AG09309 (cell line): Measurements from ENCODE around the gene TBC1D24.

Experiments
- DNase-seq: peaks from one replicate; pipeline ENCODE4 v3.0.0-alpha.2; 2010; ENCODE audit warnings: low read depth
- H3K4me3 ChIP-seq: 2 replicates; pipeline ENCODE4 v1.5.1; 2011; ENCODE audit warnings: mild to moderate bottlenecking, low read depth, low read length, moderate library complexity; ENCODE audit not compliant: control insufficient read depth
- TF ChIP-seq, protein P1 (sequence below): IDR thresholded peaks from 2 replicates; pipeline ENCODE4 v1.5.1; 2011; ENCODE audit warnings: mild to moderate bottlenecking, low read depth, low read length, inconsistent platforms; ENCODE audit not compliant: insufficient read depth, control insufficient read depth; ENCODE audit errors: missing control alignments

The TBC1D24 gene

GRCh38 chr16:2450535-2450934, 24.4 kb upstream of the TBC1D24 start:
- TF ChIP-seq, protein P1, sequence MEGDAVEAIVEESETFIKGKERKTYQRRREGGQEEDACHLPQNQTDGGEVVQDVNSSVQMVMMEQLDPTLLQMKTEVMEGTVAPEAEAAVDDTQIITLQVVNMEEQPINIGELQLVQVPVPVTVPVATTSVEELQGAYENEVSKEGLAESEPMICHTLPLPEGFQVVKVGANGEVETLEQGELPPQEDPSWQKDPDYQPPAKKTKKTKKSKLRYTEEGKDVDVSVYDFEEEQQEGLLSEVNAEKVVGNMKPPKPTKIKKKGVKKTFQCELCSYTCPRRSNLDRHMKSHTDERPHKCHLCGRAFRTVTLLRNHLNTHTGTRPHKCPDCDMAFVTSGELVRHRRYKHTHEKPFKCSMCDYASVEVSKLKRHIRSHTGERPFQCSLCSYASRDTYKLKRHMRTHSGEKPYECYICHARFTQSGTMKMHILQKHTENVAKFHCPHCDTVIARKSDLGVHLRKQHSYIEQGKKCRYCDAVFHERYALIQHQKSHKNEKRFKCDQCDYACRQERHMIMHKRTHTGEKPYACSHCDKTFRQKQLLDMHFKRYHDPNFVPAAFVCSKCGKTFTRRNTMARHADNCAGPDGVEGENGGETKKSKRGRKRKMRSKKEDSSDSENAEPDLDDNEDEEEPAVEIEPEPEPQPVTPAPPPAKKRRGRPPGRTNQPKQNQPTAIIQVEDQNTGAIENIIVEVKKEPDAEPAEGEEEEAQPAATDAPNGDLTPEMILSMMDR, result no peak
- DNase-seq, result no peak
- no peak overlapping the region for H3K4me3 ChIP-seq

- no peak overlapping the region for H3K4me3 ChIP-seq
- no peak for DNase-seq
- TF ChIP-seq, protein P1, result no peak
These were observed 23.9 kb upstream of the TBC1D24 start for GRCh38 chr16:2450975-2451381.

- H3K4me3 ChIP-seq, result no peak overlapping the region
- TF ChIP-seq, protein P1, result no peak
- DNase-seq, result no peak
These were observed 23.0 kb upstream of the TBC1D24 start for GRCh38 chr16:2451851-2452320.

DNA sequence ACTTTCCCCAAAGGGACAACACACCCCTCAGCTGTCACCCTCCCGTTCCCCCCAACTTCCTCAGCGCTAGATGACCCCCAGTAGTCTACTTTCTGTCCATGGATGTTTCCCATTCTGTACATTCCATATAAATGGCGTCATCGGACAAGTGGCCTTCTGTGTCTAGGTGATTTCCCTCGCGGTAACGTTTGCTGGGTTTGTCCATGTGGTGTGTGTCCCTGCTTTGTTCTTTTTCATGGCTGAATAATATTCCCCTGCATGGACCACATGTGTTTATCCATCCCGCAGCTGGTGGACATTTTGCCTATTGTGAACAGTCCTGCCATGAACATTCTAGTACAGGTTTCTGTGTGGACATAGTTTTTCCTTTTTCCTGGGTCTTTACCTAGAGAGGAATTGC, 22.3 kb upstream of the TBC1D24 start:
- no peak for DNase-seq
- TF ChIP-seq, protein P1, result no peak

DNA sequence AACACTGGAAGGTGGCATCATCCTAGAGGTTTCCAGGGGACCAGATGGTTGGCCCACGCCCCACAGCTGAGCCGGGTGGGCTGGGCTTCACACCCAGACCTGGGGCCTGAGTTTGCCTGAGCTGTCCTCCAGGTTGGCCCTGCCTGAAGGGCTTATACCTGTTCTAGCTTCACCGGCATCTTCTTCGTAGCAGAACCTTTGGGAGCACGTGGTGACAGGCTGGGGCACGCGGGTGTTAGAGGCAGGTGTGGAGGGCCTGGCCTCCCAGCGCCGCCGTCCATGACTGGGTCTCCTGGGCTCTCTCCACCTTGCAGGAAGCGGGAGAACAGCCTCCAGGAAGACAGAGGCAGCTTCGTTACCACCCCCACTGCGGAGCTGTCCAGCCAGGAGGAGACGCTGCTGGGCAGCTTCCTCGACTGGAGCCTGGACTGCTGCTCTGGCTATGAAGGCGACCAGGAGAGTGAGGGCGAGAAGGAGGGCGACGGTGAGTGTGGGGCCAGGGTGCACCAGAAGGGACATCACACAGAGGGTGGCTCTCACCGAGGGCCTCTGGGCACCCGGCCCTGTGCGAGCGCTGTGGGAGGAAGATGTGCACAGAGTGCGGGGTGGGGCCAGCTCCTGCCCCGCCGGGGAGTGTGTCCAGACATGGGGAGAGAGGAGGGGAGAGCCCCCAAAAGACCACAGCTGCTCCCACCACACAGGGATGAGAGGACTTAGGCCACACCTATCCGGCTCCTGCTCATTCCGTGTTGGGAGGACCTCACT, 19.7 kb upstream of the TBC1D24 start:
- TF ChIP-seq, protein P1, result no peak
- DNase-seq, result no peak
- H3K4me3 ChIP-seq, result no peak overlapping the region

More for the DNA sequence above, 22.3 kb upstream of the TBC1D24 start:
- H3K4me3 ChIP-seq, result no peak overlapping the region

- no peak for DNase-seq
- TF ChIP-seq, protein P1, result no peak
- H3K4me3 ChIP-seq, result no peak overlapping the region
These were observed 18.3 kb upstream of the TBC1D24 start for GRCh38 chr16:2456551-2457153.
